Loucy (cell line): ENCODE data around the gene PKP1.

Experiments
- H2AFZ ChIP-seq: fragments of 200-600 bp; sonication (generic); 2 replicates; pipeline ENCODE4 v1.6.0; 2016; ENCODE audit warnings: antibody characterized with exemption, mild to moderate bottlenecking, low read length, moderate library complexity
- H3F3A ChIP-seq: fragments of 200-600 bp; 2 replicates; pipeline ENCODE4 v1.6.0; 2016; ENCODE audit warnings: antibody characterized with exemption, low read depth, mild to moderate bottlenecking
- H3K27me3 ChIP-seq: fragments of 200-600 bp; sonication (generic); 2 replicates; pipeline ENCODE4 v1.6.1; 2014; ENCODE audit warnings: low read length, mild to moderate bottlenecking; ENCODE audit not compliant: insufficient read depth, poor library complexity, severe bottlenecking
- H3K36me3 ChIP-seq: fragments of 200-600 bp; sonication (generic); 2 replicates; pipeline ENCODE4 v1.6.1; 2016; ENCODE audit warnings: low read length; ENCODE audit not compliant: insufficient read depth
- H3K4me1 ChIP-seq: fragments of 200-600 bp; sonication (generic); 2 replicates; pipeline ENCODE4 v1.5.1; 2014; ENCODE audit warnings: low read length, mild to moderate bottlenecking; ENCODE audit not compliant: insufficient read depth, poor library complexity, severe bottlenecking
- H3K4me2 ChIP-seq: fragments of 200-600 bp; sonication (generic); 2 replicates; pipeline ENCODE4 v1.6.0; 2014; ENCODE audit warnings: antibody characterized with exemption, low read length, low read depth, mild to moderate bottlenecking; ENCODE audit not compliant: poor library complexity, severe bottlenecking
- H3K4me3 ChIP-seq: fragments of 200-600 bp; sonication (generic); 2 replicates; pipeline ENCODE4 v1.5.1; 2014; ENCODE audit warnings: low read length, mild to moderate bottlenecking, mixed read lengths; ENCODE audit not compliant: poor library complexity, severe bottlenecking
- H3K79me2 ChIP-seq: fragments of 200-600 bp; sonication (generic); 2 replicates; pipeline ENCODE4 v1.6.1; 2014; ENCODE audit warnings: low read length; ENCODE audit not compliant: insufficient read depth
- H3K9ac ChIP-seq: fragments of 200-600 bp; sonication (generic); 2 replicates; pipeline ENCODE4 v1.6.0; 2014; ENCODE audit warnings: mild to moderate bottlenecking, low read depth, low read length, moderate library complexity; ENCODE audit not compliant: poor library complexity, severe bottlenecking
- H3K9me2 ChIP-seq: fragments of 200-600 bp; sonication (generic); replicated peaks from 2 replicates; pipeline ENCODE4 v1.6.1; 2016; ENCODE audit warnings: low read depth, low read length, mixed read lengths
- H3K9me3 ChIP-seq: fragments of 200-600 bp; sonication (generic); 2 replicates; pipeline ENCODE4 v1.6.1; 2014; ENCODE audit warnings: mild to moderate bottlenecking, antibody characterized with exemption, low read length, low read depth; ENCODE audit not compliant: insufficient read depth
- H4K20me1 ChIP-seq: fragments of 200-600 bp; sonication (generic); 2 replicates; pipeline ENCODE4 v1.6.0; 2014; ENCODE audit warnings: antibody characterized with exemption, low read length, mild to moderate bottlenecking; ENCODE audit not compliant: insufficient read depth, poor library complexity, severe bottlenecking
- EZH2phosphoT487 ChIP-seq: fragments of 200-600 bp; IDR thresholded peaks from 2 replicates; pipeline ENCODE4 v1.6.1; 2018; ENCODE audit warnings: antibody characterized with exemption, mild to moderate bottlenecking, moderate library complexity, borderline replicate concordance
- TF ChIP-seq, protein P1 (sequence below): fragments of 200-600 bp; sonication (generic); conservative IDR thresholded peaks from 2 replicates; pipeline ENCODE4 v1.5.1; 2014; ENCODE audit warnings: mild to moderate bottlenecking, antibody characterized with exemption, low read length

The PKP1 gene

DNA sequence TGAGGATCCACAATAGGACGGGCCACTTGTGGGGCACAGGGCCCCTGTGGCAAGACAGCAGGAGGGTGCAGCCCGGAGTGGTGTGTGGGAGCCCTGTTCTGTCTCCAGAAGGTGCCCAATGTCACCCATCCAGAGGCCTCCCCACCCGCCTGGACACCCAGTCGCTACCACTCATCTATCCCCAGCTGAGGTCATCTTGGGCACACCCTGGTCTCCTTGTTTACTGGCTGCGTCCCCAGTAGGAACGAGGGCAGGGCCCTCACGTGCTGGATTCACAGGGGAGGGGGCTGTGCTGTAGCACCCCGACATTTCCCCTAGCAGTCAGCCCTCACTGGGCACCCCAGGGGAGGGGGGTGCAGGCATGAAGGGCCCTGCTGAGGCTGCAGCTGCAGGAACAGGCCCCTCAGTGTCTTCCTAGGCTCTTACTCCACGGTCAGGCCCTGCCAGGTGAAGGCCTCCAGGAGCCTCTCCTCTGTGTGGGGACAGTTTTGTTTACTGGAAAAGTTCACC, 96.5 kb downstream of the PKP1 start:
- Histone ChIP-seq H3K9me2 (no peaks in the 10 kb centered on the region), H2AFZ (no peak overlapping the region), H3K9me3 (no peaks in the 10 kb centered on the region), H3K27me3 (no peaks in the 10 kb centered on the region), H3K9ac (no peak overlapping the region), H3K4me3 (no peak overlapping the region), H3K79me2 (no peaks in the 10 kb centered on the region), H3K4me2 (no peak overlapping the region), H3K36me3 (no peaks in the 10 kb centered on the region), H3F3A (no peaks in the 10 kb centered on the region), H4K20me1 (no peaks in the 10 kb centered on the region), H3K4me1 (no peaks in the 10 kb centered on the region)
- TF ChIP-seq EZH2phosphoT487, result no peak
- TF ChIP-seq, protein P1, sequence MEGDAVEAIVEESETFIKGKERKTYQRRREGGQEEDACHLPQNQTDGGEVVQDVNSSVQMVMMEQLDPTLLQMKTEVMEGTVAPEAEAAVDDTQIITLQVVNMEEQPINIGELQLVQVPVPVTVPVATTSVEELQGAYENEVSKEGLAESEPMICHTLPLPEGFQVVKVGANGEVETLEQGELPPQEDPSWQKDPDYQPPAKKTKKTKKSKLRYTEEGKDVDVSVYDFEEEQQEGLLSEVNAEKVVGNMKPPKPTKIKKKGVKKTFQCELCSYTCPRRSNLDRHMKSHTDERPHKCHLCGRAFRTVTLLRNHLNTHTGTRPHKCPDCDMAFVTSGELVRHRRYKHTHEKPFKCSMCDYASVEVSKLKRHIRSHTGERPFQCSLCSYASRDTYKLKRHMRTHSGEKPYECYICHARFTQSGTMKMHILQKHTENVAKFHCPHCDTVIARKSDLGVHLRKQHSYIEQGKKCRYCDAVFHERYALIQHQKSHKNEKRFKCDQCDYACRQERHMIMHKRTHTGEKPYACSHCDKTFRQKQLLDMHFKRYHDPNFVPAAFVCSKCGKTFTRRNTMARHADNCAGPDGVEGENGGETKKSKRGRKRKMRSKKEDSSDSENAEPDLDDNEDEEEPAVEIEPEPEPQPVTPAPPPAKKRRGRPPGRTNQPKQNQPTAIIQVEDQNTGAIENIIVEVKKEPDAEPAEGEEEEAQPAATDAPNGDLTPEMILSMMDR, result no peak

GRCh38 chr1:201381130-201381529, 97.8 kb downstream of the PKP1 start:
- no peaks in the 10 kb centered on the region for H3K4me1 ChIP-seq
- no peaks in the 10 kb centered on the region for H4K20me1 ChIP-seq
- H3F3A ChIP-seq, result no peaks in the 10 kb centered on the region
- H3K79me2 ChIP-seq, result no peaks in the 10 kb centered on the region
- no peaks in the 10 kb centered on the region for H3K9me3 ChIP-seq
- no peak overlapping the region for H3K9ac ChIP-seq
- TF ChIP-seq EZH2phosphoT487, result no peak
- TF ChIP-seq, protein P1, result no peak
- no peaks in the 10 kb centered on the region for H3K9me2 ChIP-seq
- no peaks in the 10 kb centered on the region for H3K27me3 ChIP-seq
- no peak overlapping the region for H3K4me2 ChIP-seq
- H3K36me3 ChIP-seq, result no peaks in the 10 kb centered on the region
- H2AFZ ChIP-seq, result no peak overlapping the region
- no peak overlapping the region for H3K4me3 ChIP-seq
